ENCODE measurements around the gene ZBTB7C.

The ZBTB7C gene

GRCh38 chr18:48007955-48008701 is 401.1 kb downstream of the ZBTB7C start:
- DNase-seq (ENCODE audit: low read depth in 2 of 2, low spot score in 1 of 2): peak in 1 of 2 donors; percentile 25

GRCh38 chr18:48007381-48007780 is 401.8 kb downstream of the ZBTB7C start:
- DNase-seq (ENCODE audit: low read depth in 2 of 2, low spot score in 1 of 2): no peak

GRCh38 chr18:48006415-48007175 is 402.6 kb downstream of the ZBTB7C start:
- no peak for DNase-seq (ENCODE audit: low read depth in 2 of 2, low spot score in 1 of 2)

- DNase-seq (ENCODE audit: low read depth in 2 of 2, low spot score in 1 of 2): no peak
Observed at GRCh38 chr18:48004577-48004976, 404.6 kb downstream of the ZBTB7C start.

GRCh38 chr18:48003426-48004349 is 405.5 kb downstream of the ZBTB7C start:
- no peak for DNase-seq (ENCODE audit: low read depth in 2 of 2, low spot score in 1 of 2)

DNA sequence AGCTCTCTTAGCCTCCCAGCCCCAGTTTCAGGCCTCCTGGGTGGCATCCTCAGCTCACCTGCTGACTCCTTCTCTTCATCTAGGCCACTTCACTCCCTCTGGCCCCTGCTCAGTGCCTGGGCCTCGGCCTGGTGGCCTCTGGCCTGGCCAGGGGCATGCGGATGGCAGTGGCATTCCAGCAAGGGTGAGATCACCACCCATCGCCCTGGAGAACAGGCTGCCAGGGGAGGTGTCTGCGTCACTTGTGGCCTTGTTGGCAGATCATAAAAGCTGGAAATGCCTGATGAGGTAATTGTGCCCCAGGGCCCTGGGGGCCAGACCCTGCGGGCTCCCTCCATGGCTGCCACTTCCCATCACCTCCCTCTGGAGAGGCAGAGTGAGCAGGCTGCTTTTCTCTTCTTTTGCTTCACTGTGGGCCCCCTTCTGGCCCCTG is 406.2 kb downstream of the ZBTB7C start:
- DNase-seq (ENCODE audit: low read depth in 2 of 2, low spot score in 1 of 2): no peak

DNA sequence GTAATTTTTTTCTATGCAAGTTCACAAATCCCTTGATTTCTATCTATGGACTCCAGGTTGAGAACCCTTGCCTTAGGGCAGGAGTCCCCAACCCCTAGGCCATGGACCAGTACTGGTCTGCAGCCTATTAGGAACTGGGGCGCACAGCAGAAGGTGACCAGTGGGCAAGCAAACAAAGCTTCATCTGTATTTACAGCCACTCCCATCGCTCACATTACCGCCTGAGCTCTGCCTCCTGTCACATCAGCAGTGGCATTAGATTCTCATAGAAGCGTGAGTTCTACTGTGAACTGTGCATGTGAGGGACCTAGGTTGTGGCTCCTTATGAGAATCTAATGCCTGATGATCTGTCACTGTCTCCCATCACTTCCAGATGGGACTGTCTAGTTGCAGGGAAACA is 408.5 kb downstream of the ZBTB7C start:
- DNase-seq (ENCODE audit: low read depth in 2 of 2, low spot score in 1 of 2): no peak

GRCh38 chr18:47999801-48000248 is 409.4 kb downstream of the ZBTB7C start:
- no peak for DNase-seq (ENCODE audit: low read depth in 2 of 2, low spot score in 1 of 2)

DNA sequence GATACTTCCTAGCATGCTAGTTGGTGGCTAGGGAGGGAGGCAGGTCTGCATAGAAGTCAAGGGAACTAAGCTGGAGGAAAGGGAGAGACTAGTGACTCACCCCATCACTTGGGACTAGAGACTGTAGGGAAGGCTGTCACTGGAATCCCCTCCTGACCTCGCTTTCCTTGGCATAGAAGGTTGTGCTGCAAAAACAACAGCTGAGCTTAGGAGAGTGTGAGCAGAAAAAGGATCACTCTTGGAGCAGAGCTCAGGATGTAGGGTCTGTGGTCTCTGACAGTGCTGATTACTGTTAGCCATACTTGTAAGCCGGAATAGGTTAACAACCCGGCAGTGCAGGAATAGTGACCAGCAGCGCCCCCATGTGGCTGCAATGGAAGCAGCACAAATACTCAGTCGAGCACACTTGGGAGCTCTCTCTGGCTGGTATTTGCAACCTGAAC is 411.8 kb downstream of the ZBTB7C start:
- DNase-seq (ENCODE audit: low read depth in 2 of 2, low spot score in 1 of 2): no peak

GRCh38 chr18:47996091-47996541 is 413.1 kb downstream of the ZBTB7C start:
- no peak for DNase-seq (ENCODE audit: low read depth in 2 of 2, low spot score in 1 of 2)

GRCh38 chr18:47995654-47996053 is 413.5 kb downstream of the ZBTB7C start:
- no peak for DNase-seq (ENCODE audit: low read depth in 2 of 2, low spot score in 1 of 2)

- DNase-seq (ENCODE audit: low read depth in 2 of 2, low spot score in 1 of 2): no peak
Observed at GRCh38 chr18:47993409-47993808, 415.8 kb downstream of the ZBTB7C start.

- DNase-seq (ENCODE audit: low read depth in 2 of 2, low spot score in 1 of 2): no peak
Observed at GRCh38 chr18:47992976-47993375, 416.2 kb downstream of the ZBTB7C start.

DNA sequence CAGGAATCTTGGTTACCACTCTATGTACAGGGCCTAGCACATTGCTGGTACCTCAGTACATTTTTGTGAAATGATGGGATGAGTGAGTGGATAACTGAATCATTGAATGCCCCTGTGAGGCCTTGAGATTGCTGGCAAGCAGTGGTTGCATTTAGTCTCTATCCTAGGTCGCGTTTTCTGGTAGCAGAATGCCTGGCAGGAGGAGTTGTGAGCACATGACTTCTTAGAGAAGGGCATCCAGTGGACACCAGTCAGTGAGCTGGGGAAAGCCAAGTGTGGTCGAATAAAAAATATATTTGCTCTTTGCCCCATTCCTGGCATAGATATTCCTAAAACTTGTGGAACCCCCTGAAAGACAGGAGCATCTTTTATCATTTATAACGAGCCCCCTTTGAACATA is 416.9 kb downstream of the ZBTB7C start:
- no peak for DNase-seq (ENCODE audit: low read depth in 2 of 2, low spot score in 1 of 2)

- no peak for DNase-seq (ENCODE audit: low read depth in 2 of 2, low spot score in 1 of 2)
Observed at GRCh38 chr18:47990981-47991380, 418.2 kb downstream of the ZBTB7C start.

GRCh38 chr18:47987388-47987699 is 421.8 kb downstream of the ZBTB7C start:
- DNase-seq (ENCODE audit: low read depth in 2 of 2, low spot score in 1 of 2): no peak

DNA sequence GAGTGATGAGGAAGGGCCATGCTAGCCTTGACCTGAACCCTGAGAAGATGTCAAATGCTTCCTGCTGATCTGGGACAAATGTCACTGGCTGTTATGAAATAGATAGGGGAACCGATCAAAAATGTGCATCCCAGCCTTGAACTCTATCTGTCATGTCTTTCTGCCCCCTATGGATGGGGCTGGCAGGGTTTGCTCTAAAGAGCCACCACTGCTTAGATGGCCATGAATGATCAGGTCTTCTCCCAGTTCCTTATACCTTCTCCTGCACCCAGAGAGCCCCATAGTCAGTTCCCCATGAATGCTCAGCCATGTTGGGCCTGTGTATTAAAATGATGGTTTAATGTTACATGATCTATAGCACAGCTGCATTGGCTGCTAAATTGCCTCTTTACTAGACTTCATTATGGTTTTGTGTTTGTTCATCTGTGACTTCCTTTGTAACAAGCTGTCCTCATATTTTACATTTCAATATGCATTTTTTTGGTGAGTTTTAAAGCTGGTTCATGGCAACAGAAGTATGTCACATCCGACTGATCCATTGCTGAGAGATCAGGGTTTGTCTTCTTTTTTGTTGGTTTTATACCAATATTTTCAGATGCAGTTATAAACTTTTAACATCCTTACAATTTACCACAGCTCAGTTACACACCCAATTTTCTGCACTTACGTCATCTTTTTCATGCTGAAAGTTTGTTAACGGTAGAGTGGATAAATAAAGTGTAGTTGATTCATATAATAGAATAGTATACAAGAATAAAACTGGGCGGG is 422.4 kb downstream of the ZBTB7C start:
- DNase-seq (ENCODE audit: low read depth in 2 of 2, low spot score in 1 of 2): no peak

DNA sequence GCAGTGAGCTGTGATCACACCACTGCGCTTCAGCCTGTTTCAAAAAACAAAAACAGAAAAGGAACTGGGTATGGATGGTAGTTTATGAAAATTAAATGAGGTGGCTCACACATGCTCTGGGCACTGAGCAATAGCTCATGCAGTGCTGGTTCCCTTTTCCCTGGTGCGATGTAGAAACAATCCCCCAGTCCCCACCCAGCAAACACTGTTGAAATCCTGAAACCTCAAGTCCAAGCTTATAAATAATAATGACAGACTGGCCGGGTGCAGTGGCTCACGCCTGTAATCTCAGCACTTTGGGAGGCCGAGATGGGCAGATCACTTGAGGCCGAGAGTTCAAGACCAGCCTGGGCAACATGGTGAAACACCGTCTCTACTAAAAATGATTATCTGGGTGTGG is 423.3 kb downstream of the ZBTB7C start:
- DNase-seq (ENCODE audit: low read depth in 2 of 2, low spot score in 1 of 2): no peak

- no peak for DNase-seq (ENCODE audit: low read depth in 2 of 2, low spot score in 1 of 2)
Observed at GRCh38 chr18:47984991-47985390, 424.2 kb downstream of the ZBTB7C start.

- DNase-seq (ENCODE audit: low read depth in 2 of 2, low spot score in 1 of 2): no peak
Observed at GRCh38 chr18:47983946-47984345, 425.2 kb downstream of the ZBTB7C start.

DNA sequence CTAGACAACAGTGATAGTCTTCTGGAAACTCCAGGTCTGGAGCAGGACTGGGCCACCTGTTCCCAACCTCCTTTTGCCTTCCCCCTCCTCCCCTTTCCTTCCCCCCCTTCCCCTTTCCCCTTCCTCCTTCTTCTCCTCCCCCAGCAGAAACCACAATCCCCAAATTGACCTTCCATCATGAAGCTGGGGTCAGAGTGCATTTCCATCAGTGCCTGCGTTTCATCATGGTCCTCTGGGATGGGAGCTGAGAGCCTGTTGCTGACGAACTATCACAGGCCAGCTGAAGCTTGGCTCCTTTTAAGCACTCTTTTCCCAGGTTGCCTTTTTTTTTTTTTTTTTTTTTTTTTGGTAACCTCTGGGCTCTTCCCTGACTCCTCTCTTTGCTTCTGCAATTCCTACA is 426.1 kb downstream of the ZBTB7C start:
- no peak for DNase-seq (ENCODE audit: low read depth in 2 of 2, low spot score in 1 of 2)

All from stimulated activated CD8-positive, alpha-beta memory T cell treated with anti-CD3 and anti-CD28 coated beads, Interleukin-4, amount 100 ng/mL, for 4 hours (primary cell).